GM12878 (cell line): Measurements from ENCODE around the gene CAMTA1. TPM values are rescaled to one million over a fixed set of nuclear protein-coding genes. Genes with fewer than 3 reads are reported as not detected.

Experiments used
- ATAC-seq: fragments of 200-7000 bp; cut with Tn5 transposase; 3 replicates; pipeline ENCODE4 v1.9.1; 2020; ENCODE audit warnings: mild to moderate bottlenecking, moderate library complexity
- BruUV-seq: library from RNA; stranded (reverse); fragments of 400-500 nt; replicated peaks from 2 replicates; lab custom pipeline; 2021; lab: Mats Ljungman, UMichigan
- CTCF ChIA-PET: fragments of 300-600 bp; sonication (Branson Sonifier 250); formaldehyde crosslinking; extraction: SDS; loops from one replicate; lab custom pipeline; 2021; ENCODE audit warnings: inconsistent platforms; lab: Yijun Ruan, JAX
- POLR2A ChIA-PET: fragments of 350-600 bp; formaldehyde crosslinking; extraction: SDS; loops from one replicate; lab custom pipeline; 2021; ENCODE audit warnings: inconsistent platforms; lab: Charles Lee
- RAD21 ChIA-PET: fragments of 300-600 bp; sonication (Branson Sonifier 250); formaldehyde crosslinking; loops from one replicate; lab custom pipeline; 2023; ENCODE audit warnings: antibody characterized with exemption; ENCODE audit not compliant: unreplicated experiment; lab: Charles Lee
- SMC1A ChIA-PET: fragments of 300-600 bp; sonication (Branson Sonifier 250); formaldehyde crosslinking; loops from one replicate; lab custom pipeline; 2023; ENCODE audit not compliant: unreplicated experiment, uncharacterized antibody; lab: Charles Lee
- DNase-seq: peaks from one replicate; pipeline ENCODE4 v3.0.0-alpha.2; 2011; ENCODE audit warnings: low read depth, low spot score
- FAIRE-seq: peaks from 3 replicates; lab custom pipeline; 2011; peaks lifted over from hg19 to GRCh38; lab: Jason Lieb, UNC
- H2AFZ ChIP-seq: 2 replicates; pipeline ENCODE4 v1.6.0; 2011; ENCODE audit warnings: low read depth, low read length, control low read depth; ENCODE audit not compliant: control insufficient read depth
- H3K27ac ChIP-seq: 2 replicates; pipeline ENCODE4 v1.5.1; 2011; ENCODE audit warnings: control low read depth; ENCODE audit not compliant: control insufficient read depth, insufficient read depth
- H3K27me3 ChIP-seq, 2 experiments: replicated peaks in 1 of 2; 2 replicates each; pipeline versions ENCODE4 v1.6.0 to v1.6.1; 2011; ENCODE audit warnings: low read length in 1 of 2; ENCODE audit not compliant: control insufficient read depth in 2 of 2, insufficient read depth in 2 of 2
- H3K36me3 ChIP-seq, 2 experiments: 2 replicates each; pipeline ENCODE4 v1.5.1; 2011; ENCODE audit warnings: low read length in 1 of 2; ENCODE audit not compliant: control insufficient read depth in 2 of 2, insufficient read depth in 2 of 2
- H3K4me1 ChIP-seq: 2 replicates; pipeline ENCODE4 v1.6.1; 2011; ENCODE audit warnings: mild to moderate bottlenecking, low read length, moderate library complexity, mixed read lengths; ENCODE audit not compliant: control insufficient read depth, insufficient read depth
- H3K4me2 ChIP-seq: 2 replicates; pipeline ENCODE4 v1.6.0; 2011; ENCODE audit warnings: control low read depth; ENCODE audit not compliant: control insufficient read depth, insufficient read depth
- H3K4me3 ChIP-seq: fragments of 200-600 bp; sonication (generic); 2 replicates; pipeline ENCODE4 v1.5.1; 2016
- H3K79me2 ChIP-seq: 2 replicates; pipeline ENCODE4 v1.6.0; 2011; ENCODE audit warnings: low read length; ENCODE audit not compliant: control insufficient read depth, insufficient read depth
- H3K9ac ChIP-seq: 2 replicates; pipeline ENCODE4 v1.8.0; 2011; ENCODE audit warnings: low read length, control low read depth, mixed read lengths; ENCODE audit not compliant: control insufficient read depth, insufficient read depth
- H3K9me3 ChIP-seq: replicated peaks from 3 replicates; pipeline ENCODE4 v1.5.1; 2011; ENCODE audit warnings: mild to moderate bottlenecking, low read length; ENCODE audit not compliant: control insufficient read depth, insufficient read depth
- H4K20me1 ChIP-seq: 2 replicates; pipeline ENCODE4 v1.6.0; 2011; ENCODE audit not compliant: control insufficient read depth, insufficient read depth
- BMI1 ChIP-seq: fragments of 450-650 bp; IDR thresholded peaks from 2 replicates; pipeline ENCODE4 v1.6.1; 2016; ENCODE audit warnings: mild to moderate bottlenecking, moderate library complexity, borderline replicate concordance
- CBX3 ChIP-seq: fragments of 200-600 bp; sonication (generic); IDR thresholded peaks from 2 replicates; pipeline ENCODE4 v1.6.1; 2016; ENCODE audit warnings: low read depth, borderline replicate concordance
- CEBPZ ChIP-seq: fragments of 150-350 bp; IDR thresholded peaks from 2 replicates; pipeline ENCODE4 v1.6.1; 2016; ENCODE audit warnings: low read depth, low read length
- ETV6 ChIP-seq, 2 experiments: fragments of 450-650 bp in 1 of 2; IDR thresholded peaks in 1 of 2; conservative IDR thresholded peaks in 1 of 2; 2 replicates each; pipeline ENCODE4 v1.6.1; 2014; ENCODE audit warnings: antibody characterized with exemption in 1 of 2, borderline replicate concordance in 1 of 2, low read depth in 1 of 2, mild to moderate bottlenecking in 1 of 2, moderate library complexity in 1 of 2
- IRF4 ChIP-seq: IDR thresholded peaks from 2 replicates; pipeline ENCODE4 v1.6.1; 2011; ENCODE audit warnings: low read depth, low read length
- NBN ChIP-seq: fragments of 450-650 bp; IDR thresholded peaks from 2 replicates; pipeline ENCODE4 v1.6.1; 2016
- POLR2AphosphoS2 ChIP-seq: IDR thresholded peaks from 2 replicates; pipeline ENCODE4 v1.6.1; 2011; ENCODE audit warnings: low read depth, mild to moderate bottlenecking, low read length, improper control_type of control experiment, moderate library complexity
- SIN3A ChIP-seq: IDR thresholded peaks from 2 replicates; pipeline ENCODE4 v1.6.1; 2012; ENCODE audit warnings: low read depth, low read length, improper control_type of control experiment
- SREBF1 ChIP-seq: IDR thresholded peaks from 2 replicates; pipeline ENCODE4 v1.6.1; 2012; ENCODE audit warnings: mild to moderate bottlenecking, low read length
- ZBTB4 ChIP-seq: fragments of 450-650 bp; formaldehyde crosslinking; IDR thresholded peaks from 2 replicates; pipeline ENCODE4 v1.4.0; 2022; ENCODE audit warnings: mild to moderate bottlenecking, moderate library complexity
- ZNF687 ChIP-seq: fragments of 450-650 bp; IDR thresholded peaks from 2 replicates; pipeline ENCODE4 v1.6.1; 2017; ENCODE audit warnings: mild to moderate bottlenecking, moderate library complexity
- WGBS: methylation state at CpG from one replicate; pipeline ENCODE4 v1.1.6; 2016; ENCODE audit warnings: low lambda C conversion rate; ENCODE audit not compliant: insufficient replicate concordance, insufficient coverage; ENCODE audit errors: missing lambda C conversion rate; 5-methylcytosine and 5-hydroxymethylcytosine counted together
- in situ Hi-C: fragments of 300-500 bp; cut with MboI; formaldehyde crosslinking; loops from 9 replicates; pipeline ENCODE4 v1.14.3; 2018; ENCODE audit warnings: mixed read lengths
- intact Hi-C: fragments of 100-400 bp; cut with micrococcal nuclease; formaldehyde crosslinking; loops from one replicate; pipeline ENCODE4 v1.14.2; 2022; ENCODE audit not compliant: unreplicated experiment
- polyA plus RNA-seq, 11 experiments: library from polyadenylated mRNA; depleted of rRNA in 4 of 11; unstranded in 6 of 11; stranded (reverse) in 5 of 11; fragments of >200 nt; fragmentation: Nextera tagmentation in 4 of 11; fragmentation: Illumina TruSeq in 1 of 11; extraction: Ambion mirVana in 4 of 11; extraction: Trizol in 1 of 11; gene quantifications; 1 replicate in 1 of 11; 2 replicates in 10 of 11; pipeline versions ENCODE4 v1.2.1 to v1.2.3, GENCODE V29; 2011 to 2016; ENCODE audit warnings: inconsistent platforms in 2 of 11, missing spikeins in 2 of 11, low read depth in 1 of 11
- total RNA-seq, 4 experiments: library from RNA; depleted of rRNA in 3 of 4; stranded (reverse); fragments of >200 nt in 3 of 4; fragmentation: Illumina TruSeq in 1 of 4; extraction: Trizol in 1 of 4; gene quantifications; 2 replicates each; pipeline versions ENCODE4 v1.2.1 to v1.2.3, GENCODE V29; 2013 to 2021

Gene CAMTA1
- total and polyA plus RNA-seq, 10 of the 15 experiments (the other 5 are each of a cell fraction or from before 2014, with no cell fraction given): 37.7 to 148 (median 76.4) TPM

- TF ChIP-seq POLR2AphosphoS2 (no peak), NBN (no peak)
Observed at GRCh38 chr1:6935911-6936690, 150.8 kb downstream of the CAMTA1 start (continued).

GRCh38 chr1:6937048-6937447 is 151.8 kb downstream of the CAMTA1 start:
- whole genome bisulfite sequencing: 19% methylated on average over 3 of the region's 3 CpGs
- Histone ChIP-seq H3K27ac (no peak overlapping the region), H3K79me2 (no peaks in the 10 kb centered on the region), H3K4me3 (no peak overlapping the region), H3K4me1 (no peaks in the 10 kb centered on the region), H3K36me3 (no peaks in the 10 kb centered on the region), H2AFZ (no peak overlapping the region), H3K9me3 (no peaks in the 10 kb centered on the region), H4K20me1 (no peaks in the 10 kb centered on the region), H3K4me2 (no peak overlapping the region), H3K9ac (no peak overlapping the region), H3K27me3 (peaks cover 2 to 14% of the 10 kb centered on the region in 2 experiments; a peak in 2 of 4 replicates)
- intact Hi-C loops (no loop called here), in situ Hi-C loops (no loop called here)
- POLR2A ChIA-PET: no interaction called here
- BruUV-seq: no TSS peak
- DNase-seq (no peak), FAIRE-seq (no peak), ATAC-seq (no peak)
- SMC1A ChIA-PET: no interaction called here
- CTCF ChIA-PET: no interaction called here
- RAD21 ChIA-PET: no interaction called here
- TF ChIP-seq CEBPZ (no peak), ZBTB4 (CRISPR knock-in tag) (no peak), BMI1 (no peak), SIN3A (no peak), ETV6 (conservative IDR thresholded peaks at IDR 0.05 in 1 of 2, IDR thresholded peaks at IDR 0.05 in 1 of 2; ENCODE audit: borderline replicate concordance in 1 of 2, low read depth in 1 of 2) (no peak), SREBF1 (no peak), ZNF687 (no peak), CBX3 (no peak), IRF4 (no peak)
